Stomach (tissue), 9 donors: ENCODE measurements around the gene SNAP25. TPM values are rescaled to one million over a fixed set of nuclear protein-coding genes. Genes with fewer than 3 reads are reported as not detected.
A peak's percentile ranks its signal among the peaks of the same experiment; 100 is the strongest.

Source experiments
- DNase-seq, 2 donors: peaks; one replicate each; pipeline versions ENCODE4 v3.0.0 to v3.0.0-alpha.2; 2013 to 2019
- H3K27ac ChIP-seq, 5 donors: fragments of 200-600 bp in 4 of 5; sonication (generic) in 4 of 5; one replicate each; pipeline ENCODE4 v1.5.1; 2013 to 2019; ENCODE audit warnings: mild to moderate bottlenecking in 1 of 5, moderate library complexity in 1 of 5
- H3K27me3 ChIP-seq, 3 donors: fragments of 200-600 bp; sonication (generic); one replicate each; pipeline ENCODE4 v1.5.1; 2017 to 2019; ENCODE audit warnings: mixed run types in 1 of 3
- H3K36me3 ChIP-seq, 4 donors: fragments of 200-600 bp; sonication (generic); 1 replicate in 3 of 4; 2 replicates in 1 of 4; pipeline ENCODE4 v1.5.1; 2016 to 2019
- H3K4me1 ChIP-seq, 4 donors: fragments of 200-600 bp; sonication (generic); one replicate each; pipeline ENCODE4 v1.5.1; 2016 to 2019
- H3K4me3 ChIP-seq, 4 donors: fragments of 200-600 bp; sonication (generic) in 3 of 4; one replicate each; pipeline ENCODE4 v1.5.1; 2016 to 2019; ENCODE audit warnings: mild to moderate bottlenecking in 1 of 4
- H3K9me3 ChIP-seq, 4 donors: fragments of 200-600 bp; sonication (generic); one replicate each; pipeline ENCODE4 v1.5.1; 2016 to 2019
- CTCF ChIP-seq, 7 experiments: fragments of 450-650 bp in 4 of 7; fragments of 200-600 bp in 3 of 7; sonication (generic) in 3 of 7; IDR thresholded peaks; one replicate each; pipeline ENCODE4 v1.5.1; 2016 to 2019; ENCODE audit warnings: antibody characterized with exemption in 7 of 7, control low read depth in 2 of 7, mild to moderate bottlenecking in 1 of 7
- EP300 ChIP-seq: sonication (generic); formaldehyde crosslinking; IDR thresholded peaks from one replicate; pipeline ENCODE4 v1.6.1; 2017; ENCODE audit warnings: antibody characterized with exemption
- POLR2A ChIP-seq, 4 donors: fragments of 450-650 bp; IDR thresholded peaks; one replicate each; pipeline ENCODE4 v1.6.1; 2016; ENCODE audit warnings: antibody characterized with exemption in 4 of 4, control low read depth in 2 of 4, mild to moderate bottlenecking in 1 of 4, moderate library complexity in 1 of 4
- POLR2AphosphoS5 ChIP-seq, 3 donors: sonication (generic); formaldehyde crosslinking; IDR thresholded peaks; one replicate each; pipeline ENCODE4 v1.6.1; 2016; ENCODE audit warnings: antibody characterized with exemption in 3 of 3
- WGBS, 5 donors: extraction: QIAGEN DNeasy Blood & Tissue Kit in 3 of 5; methylation state at CpG; one replicate each; pipeline versions ENCODE4 v1.1.5 to v1.1.7; 2013 to 2018; 5-methylcytosine and 5-hydroxymethylcytosine counted together
- intact Hi-C: fragments of 100-400 bp; cut with DNase I; formaldehyde crosslinking; loops from one replicate; pipeline ENCODE4 v1.15.1; 2023; ENCODE audit warnings: low total_unique reads
- polyA plus RNA-seq, 3 donors: library from polyadenylated mRNA; stranded (reverse); fragments of 200-250 nt; gene quantifications; one replicate each; pipeline ENCODE4 v1.2.3, GENCODE V29; 2013
- total RNA-seq, 5 donors: library from RNA; depleted of rRNA; stranded (reverse); fragments of >200 nt; gene quantifications; one replicate each; pipeline versions ENCODE4 v1.1.0 to v1.2.3, GENCODE V29; 2014 to 2016
- donor health status: healthy with polysubstance abuse.
- donor health status: Bipolar disorder and iron deficiency.
- donor health status: healthy.

SNAP25 gene
- total and polyA plus RNA-seq, 8 donors, result 1.8 to 12.5 (median 2.8) TPM; not detected in 1

- peaks cover 0 to 6% (median 0%) of the 10 kb centered on the region in 4 donors for H3K9me3 ChIP-seq
- DNase-seq, result no peak
- no peaks in the 10 kb centered on the region for H3K27me3 ChIP-seq
- TF ChIP-seq POLR2AphosphoS5 (IDR thresholded peaks at IDR 0.05) (no peak), EP300 (no peak), CTCF (IDR thresholded peaks at IDR 0.05) (peak in 1 of 7 experiments; percentile 7), POLR2A (IDR thresholded peaks at IDR 0.05) (no peak)
- no peaks in the 10 kb centered on the region for H3K36me3 ChIP-seq
- H3K4me3 ChIP-seq, result no peak overlapping the region
- no peaks in the 10 kb centered on the region for H3K4me1 ChIP-seq
- H3K27ac ChIP-seq, result no peak overlapping the region
- 54 to 80% (median 72%) methylated on average over 2 of the region's 2 CpGs for WGBS, 5 donors
- intact Hi-C loops, result no loop called here
These were observed 98.0 kb downstream of the SNAP25 start for GRCh38 chr20:10316582-10316981.

- Histone ChIP-seq H3K4me3 (no peak overlapping the region), H3K36me3 (no peaks in the 10 kb centered on the region), H3K27ac (no peak overlapping the region), H3K9me3 (peaks cover 0 to 6% (median 0%) of the 10 kb centered on the region in 4 donors), H3K4me1 (no peaks in the 10 kb centered on the region), H3K27me3 (no peaks in the 10 kb centered on the region)
- intact Hi-C loops, result no loop called here
- DNase-seq, result no peak
- TF ChIP-seq CTCF (IDR thresholded peaks at IDR 0.05), result no peak
- no peak for TF ChIP-seq POLR2AphosphoS5 (IDR thresholded peaks at IDR 0.05)
- no peak for TF ChIP-seq POLR2A (IDR thresholded peaks at IDR 0.05)
- TF ChIP-seq EP300, result no peak
- 70 to 82% (median 77%) methylated on average over 5 of the region's 5 CpGs for WGBS, 5 donors
These were observed 99.8 kb downstream of the SNAP25 start for GRCh38 chr20:10318291-10319024.

GRCh38 chr20:10319855-10320254 is 101.2 kb downstream of the SNAP25 start:
- H3K4me1 ChIP-seq, result no peaks in the 10 kb centered on the region
- TF ChIP-seq CTCF (IDR thresholded peaks at IDR 0.05), result no peak
- TF ChIP-seq POLR2AphosphoS5 (IDR thresholded peaks at IDR 0.05), result no peak
- no peak for TF ChIP-seq POLR2A (IDR thresholded peaks at IDR 0.05)
- no peak for TF ChIP-seq EP300
- no peak overlapping the region for H3K4me3 ChIP-seq
- no peak for DNase-seq
- peaks cover 0 to 6% (median 0%) of the 10 kb centered on the region in 4 donors for H3K9me3 ChIP-seq
- H3K36me3 ChIP-seq, result no peaks in the 10 kb centered on the region
- H3K27ac ChIP-seq, result no peak overlapping the region
- 64 to 86% (median 83%) methylated on average over 4 of the region's 4 CpGs for WGBS, 5 donors
- intact Hi-C loops, result loop anchor here (10.0 kb wide), 1 partner anchor 365 kb away; no protein-coding TSS in a partner anchor
- no peaks in the 10 kb centered on the region for H3K27me3 ChIP-seq

- H3K36me3 ChIP-seq, result no peaks in the 10 kb centered on the region
- H3K27ac ChIP-seq, result no peak overlapping the region
- TF ChIP-seq EP300 (no peak), CTCF (IDR thresholded peaks at IDR 0.05) (no peak), POLR2A (IDR thresholded peaks at IDR 0.05) (no peak), POLR2AphosphoS5 (IDR thresholded peaks at IDR 0.05) (no peak)
- H3K4me1 ChIP-seq, result no peaks in the 10 kb centered on the region
- DNase-seq, result no peak
- intact Hi-C loops, result loop anchor here (10.0 kb wide), 1 partner anchor 366 kb away; no protein-coding TSS in a partner anchor
- H3K4me3 ChIP-seq, result no peak overlapping the region
- no peaks in the 10 kb centered on the region for H3K27me3 ChIP-seq
- peaks cover 0 to 6% (median 0%) of the 10 kb centered on the region in 4 donors for H3K9me3 ChIP-seq
These were observed 102.6 kb downstream of the SNAP25 start for GRCh38 chr20:10321138-10321717.
